Kidney (tissue), 14 donors: ENCODE measurements around the gene HES6. TPM values are rescaled to one million over a fixed set of nuclear protein-coding genes. Genes with fewer than 3 reads are reported as not detected.
A peak's percentile ranks its signal among the peaks of the same experiment; 100 is the strongest.

Experiments
- DNase-seq, 5 donors: peaks; one replicate each; pipeline ENCODE4 v3.0.0-alpha.2; 2013 to 2020
- FAIRE-seq: peaks from 2 replicates; lab custom pipeline; 2012; peaks lifted over from hg19 to GRCh38; lab: Jason Lieb, UNC
- H3K27ac ChIP-seq, 2 donors: one replicate each; pipeline ENCODE4 v1.7.0; 2013; ENCODE audit warnings: low read depth in 2 of 2, low read length in 2 of 2, inconsistent platforms in 1 of 2
- H3K27me3 ChIP-seq: one replicate; pipeline ENCODE4 v1.7.1; 2013; ENCODE audit warnings: low read length, inconsistent platforms; ENCODE audit not compliant: control insufficient read depth, insufficient read depth
- H3K36me3 ChIP-seq, 3 donors: one replicate each; pipeline versions ENCODE4 v1.7.0 to v1.7.1; 2013; ENCODE audit warnings: low read length in 3 of 3, control low read depth in 1 of 3, inconsistent platforms in 1 of 3; ENCODE audit not compliant: insufficient read depth in 3 of 3, control insufficient read depth in 2 of 3
- H3K4me1 ChIP-seq, 3 donors: one replicate each; pipeline versions ENCODE4 v1.7.0 to v1.7.1; 2013; ENCODE audit warnings: low read length in 3 of 3, inconsistent platforms in 1 of 3, low read depth in 1 of 3; ENCODE audit not compliant: control insufficient read depth in 2 of 3, insufficient read depth in 2 of 3
- H3K4me3 ChIP-seq, 3 donors: one replicate each; pipeline versions ENCODE4 v1.7.0 to v1.8.1; 2013; ENCODE audit warnings: low read length in 3 of 3, control low read depth in 1 of 3, inconsistent platforms in 1 of 3
- H3K9ac ChIP-seq, 3 donors: one replicate each; pipeline versions ENCODE4 v1.7.0 to v1.7.1; 2013; ENCODE audit warnings: low read length in 3 of 3, control low read depth in 1 of 3, inconsistent platforms in 1 of 3
- H3K9me3 ChIP-seq, 3 donors: one replicate each; pipeline versions ENCODE4 v1.7.0 to v1.7.1; 2013; ENCODE audit warnings: low read length in 3 of 3, control low read depth in 1 of 3, inconsistent platforms in 1 of 3; ENCODE audit not compliant: control insufficient read depth in 2 of 3, insufficient read depth in 1 of 3
- CTCF ChIP-seq: IDR thresholded peaks from 3 replicates; pipeline ENCODE4 v1.5.1; 2012; ENCODE audit warnings: mild to moderate bottlenecking, moderate library complexity, borderline replicate concordance; ENCODE audit not compliant: insufficient read depth; ENCODE audit errors: extremely low read depth
- intact Hi-C: fragments of 100-400 bp; cut with DNase I; formaldehyde crosslinking; loops from one replicate; pipeline ENCODE4 v1.11.1; 2022
- polyA plus RNA-seq: library from polyadenylated mRNA; stranded (reverse); fragments of 350-450 nt; fragmentation: Illumina TruSeq; extraction: RNeasy Lipid Tissue Mini Kit (QIAGEN cat#74804); gene quantifications from one replicate; pipeline ENCODE4 v1.2.3, GENCODE V29; 2014; ENCODE audit warnings: low read depth, low replicate concordance; ENCODE audit not compliant: insufficient read depth
- total RNA-seq: library from RNA; stranded (reverse); fragmentation: NEBNext Ultra II Directional; extraction: Animal tissue kit (Norgen Biotek cat#: 25700); gene quantifications from one replicate; pipeline ENCODE4 v1.2.1, GENCODE V29; 2021
- donor health status: control.
- donor health status: control.
- donor health status: control.
- donor health status: control.
- donor health status: control.
- donor health status: DM: yes; HTN: yes; CAD: no.
- donor health status: Normal renal cell carcinoma (clear cell type).

HES6 gene
- total and polyA plus RNA-seq, 2 donors from 2014 or later = 5.2 to 5.5 TPM

- Histone ChIP-seq H3K27ac (no peak overlapping the region), H3K4me1 (peaks cover 0 to 8% (median 0%) of the 10 kb centered on the region in 3 donors), H3K4me3 (no peak overlapping the region), H3K36me3 (peaks cover 0 to 49% (median 22%) of the 10 kb centered on the region in 3 donors), H3K9ac (no peak overlapping the region), H3K9me3 (no peaks in the 10 kb centered on the region), H3K27me3 (no peaks in the 10 kb centered on the region)
- peak in 1 of 5 donors; percentile 39 for DNase-seq
- FAIRE-seq = no peak
- intact Hi-C loops = loop anchor here (10.0 kb wide), 1 partner anchor 403 kb away; no protein-coding TSS in a partner anchor
- TF ChIP-seq CTCF = no peak
Observed at GRCh38 chr2:238267884-238268680, 28.2 kb upstream of the HES6 start.

GRCh38 chr2:238267341-238267710 lies 27.5 kb upstream of the HES6 start:
- intact Hi-C loops = loop anchor here (10.0 kb wide), 1 partner anchor 403 kb away; no protein-coding TSS in a partner anchor
- Histone ChIP-seq H3K27ac (no peak overlapping the region), H3K9me3 (no peaks in the 10 kb centered on the region), H3K27me3 (no peaks in the 10 kb centered on the region), H3K36me3 (peaks cover 0 to 46% (median 17%) of the 10 kb centered on the region in 3 donors), H3K4me3 (no peak overlapping the region), H3K4me1 (peaks cover 0 to 14% (median 6%) of the 10 kb centered on the region in 3 donors), H3K9ac (no peak overlapping the region)
- DNase-seq (no peak), FAIRE-seq (no peak)
- no peak for TF ChIP-seq CTCF

GRCh38 chr2:238265605-238266004 lies 25.8 kb upstream of the HES6 start:
- peaks cover 0 to 47% (median 17%) of the 10 kb centered on the region in 3 donors for H3K36me3 ChIP-seq
- no peaks in the 10 kb centered on the region for H3K9me3 ChIP-seq
- no peak overlapping the region for H3K27ac ChIP-seq
- H3K27me3 ChIP-seq = no peaks in the 10 kb centered on the region
- intact Hi-C loops = loop anchor here (10.0 kb wide), 1 partner anchor 401 kb away; no protein-coding TSS in a partner anchor
- no peak overlapping the region for H3K9ac ChIP-seq
- H3K4me3 ChIP-seq = no peak overlapping the region
- FAIRE-seq = no peak
- TF ChIP-seq CTCF = no peak
- H3K4me1 ChIP-seq = peaks cover 0 to 25% (median 14%) of the 10 kb centered on the region in 3 donors
- no peak for DNase-seq
